H1 (cell line): ENCODE results near the gene MAP4. TPM values are rescaled to one million over a fixed set of nuclear protein-coding genes. Genes with fewer than 3 reads are reported as not detected.

Source experiments
- CEBPB ChIP-seq: IDR thresholded peaks from 2 replicates; pipeline ENCODE4 v1.6.1; 2012; ENCODE audit warnings: low read depth, low read length
- CTCF ChIP-seq, 3 experiments: IDR thresholded peaks; 1 replicate in 2 of 3; 2 replicates in 1 of 3; pipeline versions ENCODE4 v1.5.1 to v1.6.1; 2011; ENCODE audit warnings: low read length in 3 of 3, mild to moderate bottlenecking in 3 of 3, inconsistent platforms in 2 of 3, low read depth in 1 of 3, moderate library complexity in 1 of 3; ENCODE audit not compliant: insufficient read depth in 1 of 3; ENCODE audit errors: control extremely low read depth in 1 of 3
- EZH2 ChIP-seq: fragments of 200-600 bp; sonication (generic); IDR thresholded peaks from 2 replicates; pipeline ENCODE4 v1.7.1; 2012; ENCODE audit warnings: low read depth, mild to moderate bottlenecking, moderate library complexity, low read length, inconsistent platforms; ENCODE audit not compliant: severe bottlenecking
- GABPA ChIP-seq: IDR thresholded peaks from 2 replicates; pipeline ENCODE4 v1.6.1; 2011; ENCODE audit warnings: mild to moderate bottlenecking, low read length, moderate library complexity, borderline replicate concordance; ENCODE audit not compliant: insufficient read depth
- HDAC6 ChIP-seq: IDR thresholded peaks from one replicate; pipeline ENCODE4 v1.7.1; 2012; ENCODE audit warnings: low read depth, mild to moderate bottlenecking, inconsistent platforms, low read length, moderate library complexity
- KDM5A ChIP-seq: fragments of 200-600 bp; IDR thresholded peaks from 2 replicates; pipeline ENCODE4 v1.7.1; 2012; ENCODE audit warnings: mild to moderate bottlenecking, low read length, inconsistent platforms, mixed read lengths
- NANOG ChIP-seq: IDR thresholded peaks from 2 replicates; pipeline ENCODE4 v1.6.1; 2011; ENCODE audit warnings: low read length, low read depth, mild to moderate bottlenecking, inconsistent platforms; ENCODE audit not compliant: insufficient read depth, poor library complexity, severe bottlenecking
- PHF8 ChIP-seq: fragments of 200-600 bp; sonication (generic); conservative IDR thresholded peaks from 2 replicates; pipeline ENCODE4 v1.7.1; 2012; ENCODE audit warnings: low read depth, mild to moderate bottlenecking, inconsistent platforms, low read length, moderate library complexity
- RBBP5 ChIP-seq: IDR thresholded peaks from 2 replicates; pipeline ENCODE4 v1.7.1; 2012; ENCODE audit warnings: low read depth, mild to moderate bottlenecking, inconsistent platforms, low read length, moderate library complexity, borderline replicate concordance
- RNF2 ChIP-seq: fragments of 200-900, 300-1000 bp; sonication (generic); IDR thresholded peaks from 2 replicates; pipeline ENCODE4 v1.7.1; 2016; ENCODE audit warnings: borderline replicate concordance, low read depth, mild to moderate bottlenecking, antibody characterized with exemption, low read length; ENCODE audit not compliant: poor library complexity, severe bottlenecking; ENCODE audit errors: missing control alignments
- SIN3A ChIP-seq, 2 experiments: IDR thresholded peaks in 1 of 2; conservative IDR thresholded peaks in 1 of 2; 2 replicates each; pipeline ENCODE4 v1.6.1; 2011 to 2012; ENCODE audit warnings: low read length in 2 of 2, improper control_type of control experiment in 1 of 2, low read depth in 1 of 2, mild to moderate bottlenecking in 1 of 2
- YY1 ChIP-seq: IDR thresholded peaks from 2 replicates; pipeline ENCODE4 v1.6.1; 2011; ENCODE audit warnings: low read depth, mild to moderate bottlenecking, low read length
- polyA plus RNA-seq, 7 experiments: library from polyadenylated mRNA; depleted of rRNA in 3 of 7; stranded (reverse) in 5 of 7; unstranded in 2 of 7; fragments of >200 nt in 5 of 7; fragments of 200-250 nt in 2 of 7; gene quantifications; 1 replicate in 5 of 7; 2 replicates in 1 of 7; 4 replicates in 1 of 7; pipeline versions ENCODE4 v1.2.1 to v1.2.3, GENCODE V29; 2011 to 2013; ENCODE audit warnings: missing spikeins in 2 of 7, mixed read lengths in 2 of 7
- total RNA-seq: library from RNA; stranded (reverse); fragmentation: NEBNext Ultra II Directional; extraction: Animal tissue kit (Norgen Biotek cat#: 25700); gene quantifications from 2 replicates; pipeline ENCODE4 v1.2.1, GENCODE V29; 2021

Gene MAP4
- total and polyA plus RNA-seq, 2 of the 8 experiments (the other 6 are each of a cell fraction or from before 2014, with no cell fraction given) = 67.0 to 179 TPM

- no peak for TF ChIP-seq RBBP5
- TF ChIP-seq YY1 = no peak
- no peak for TF ChIP-seq GABPA
- TF ChIP-seq KDM5A = no peak
- TF ChIP-seq CTCF (IDR thresholded peaks at IDR 0.05; ENCODE audit: control extremely low read depth in 1 of 3, insufficient read depth in 1 of 3, low read depth in 1 of 3, low read length in 3 of 3) = no peak
- no peak for TF ChIP-seq EZH2
- no peak for TF ChIP-seq PHF8
- no peak for TF ChIP-seq SIN3A (conservative IDR thresholded peaks at IDR 0.05 in 1 of 2, IDR thresholded peaks at IDR 0.05 in 1 of 2; ENCODE audit: low read depth in 1 of 2, low read length in 2 of 2)
- no peak for TF ChIP-seq RNF2
- no peak for TF ChIP-seq HDAC6
- TF ChIP-seq CEBPB = no peak
- no peak for TF ChIP-seq NANOG
These were observed at the start of gene MAP4 (continued) for GRCh38 chr3:48016301-48016973.
